8988T (cell line): ENCODE measurements around the gene CCK.

ENCODE experiments used
- DNase-seq: peaks from one replicate; pipeline ENCODE4 v3.0.0; 2011

CCK gene

DNA sequence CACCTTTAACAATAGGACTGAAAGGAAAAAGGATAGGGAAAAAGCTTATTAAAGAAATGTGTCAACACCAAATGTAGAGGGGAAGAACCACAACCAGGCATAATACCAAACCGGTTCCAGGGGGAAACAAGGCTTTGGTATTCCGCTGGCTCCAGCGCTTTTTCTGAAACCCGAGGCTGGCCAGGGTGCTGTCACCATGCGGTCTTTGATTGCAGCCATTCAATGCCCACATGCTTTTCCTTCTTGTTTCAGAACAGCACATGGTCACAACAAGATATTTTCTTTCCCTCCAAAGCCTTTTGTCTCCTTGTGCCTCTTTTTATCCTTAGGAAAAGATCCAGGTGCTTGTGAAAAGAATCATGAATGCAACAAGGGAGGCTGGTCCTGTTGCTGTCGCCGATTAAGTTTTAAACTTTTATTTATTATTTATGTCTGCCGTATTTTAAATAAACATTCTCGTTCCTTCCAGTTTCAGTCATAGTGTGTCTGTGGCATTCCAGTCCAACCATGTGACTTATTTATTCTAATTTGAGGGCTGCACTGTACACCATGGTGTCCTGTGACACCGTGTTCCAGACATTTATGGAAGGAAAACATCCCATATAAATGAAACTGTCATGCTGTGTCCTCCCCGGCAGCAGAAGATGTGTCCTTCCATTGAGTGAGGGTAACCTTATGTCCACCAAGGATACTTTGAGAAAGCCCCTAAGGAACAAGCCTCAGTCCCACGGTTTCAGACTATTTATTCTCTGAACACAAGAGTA lies 41.1 kb downstream of the CCK start:
- DNase-seq, result no peak

DNA sequence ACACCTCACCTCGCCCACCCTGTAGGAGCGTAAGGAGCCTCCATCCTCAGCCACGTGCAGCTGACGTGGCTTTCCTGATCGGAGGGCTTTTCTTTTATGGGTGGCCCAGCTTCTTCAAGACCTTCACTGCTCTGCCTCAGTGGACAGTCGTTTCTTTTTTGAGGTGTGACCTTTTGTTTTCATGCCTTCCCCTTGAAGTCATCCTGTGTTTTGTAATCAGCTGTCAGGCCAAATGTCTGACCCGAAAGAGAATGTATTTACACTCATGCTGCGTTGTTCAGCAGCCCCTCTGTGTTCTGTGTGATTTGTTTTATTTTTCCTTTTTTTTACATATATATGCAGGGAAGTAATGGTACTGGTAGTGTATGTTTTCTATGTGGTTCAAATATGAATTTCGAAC lies 41.8 kb downstream of the CCK start:
- no peak for DNase-seq

DNA sequence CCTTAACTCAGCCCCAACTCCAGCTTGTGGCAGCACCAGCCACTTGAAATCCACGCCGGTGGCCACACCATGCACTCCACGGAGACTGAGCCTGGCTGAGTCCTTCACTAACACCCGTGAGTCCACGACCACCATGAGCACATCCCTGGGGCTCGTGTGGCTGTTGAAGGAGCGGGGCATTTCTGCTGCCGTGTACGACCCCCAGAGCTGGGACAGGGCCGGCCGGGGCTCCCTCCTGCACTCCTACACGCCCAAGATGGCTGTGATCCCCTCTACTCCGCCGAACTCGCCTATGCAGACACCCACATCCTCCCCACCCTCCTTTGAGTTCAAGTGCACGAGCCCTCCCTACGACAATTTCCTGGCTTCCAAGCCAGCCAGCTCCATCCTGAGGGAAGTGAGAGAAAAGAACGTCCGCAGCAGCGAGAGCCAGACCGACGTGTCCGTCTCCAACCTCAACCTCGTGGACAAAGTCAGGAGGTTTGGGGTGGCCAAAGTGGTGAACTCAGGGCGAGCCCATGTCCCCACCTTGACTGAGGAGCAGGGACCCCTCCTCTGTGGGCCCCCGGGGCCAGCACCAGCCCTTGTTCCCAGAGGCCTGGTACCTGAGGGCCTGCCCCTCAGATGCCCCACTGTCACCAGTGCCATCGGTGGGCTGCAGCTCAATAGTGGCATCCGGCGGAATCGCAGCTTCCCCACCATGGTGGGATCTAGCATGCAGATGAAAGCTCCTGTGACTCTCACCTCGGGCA lies 42.9 kb downstream of the CCK start:
- no peak for DNase-seq

DNA sequence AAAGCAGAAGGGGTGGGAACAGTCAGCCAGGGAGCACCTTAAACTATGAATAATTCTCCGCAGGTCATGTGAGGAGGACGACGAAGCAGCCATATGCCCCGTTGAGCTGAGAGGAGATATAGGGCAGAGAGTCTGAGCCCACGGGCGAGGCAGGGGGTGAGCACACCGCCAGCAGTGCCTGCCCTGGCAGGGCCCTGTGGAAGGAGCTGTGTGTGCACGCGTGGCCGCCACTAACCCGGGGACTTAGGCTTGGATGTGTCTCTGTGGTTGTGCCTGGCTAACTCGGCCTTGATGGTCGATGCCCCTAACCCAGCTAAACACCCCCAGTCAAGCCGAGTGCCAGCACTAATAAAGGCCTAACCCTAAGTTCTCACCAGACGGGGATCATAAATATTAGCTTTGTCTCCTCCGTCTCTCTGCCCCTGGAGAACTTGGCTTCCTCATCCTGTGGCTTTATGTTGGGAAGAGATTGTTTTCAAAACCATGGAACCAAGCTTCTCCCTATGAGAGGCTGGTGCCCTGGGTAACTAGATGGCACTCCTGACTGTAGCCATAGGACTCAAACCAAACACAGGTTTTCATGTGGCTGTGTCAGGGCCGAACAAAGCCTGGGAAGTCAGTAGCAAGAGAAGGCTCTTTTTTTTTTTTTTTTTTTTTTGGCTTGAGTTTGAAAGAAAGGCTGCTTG lies 45.4 kb downstream of the CCK start:
- no peak for DNase-seq

DNA sequence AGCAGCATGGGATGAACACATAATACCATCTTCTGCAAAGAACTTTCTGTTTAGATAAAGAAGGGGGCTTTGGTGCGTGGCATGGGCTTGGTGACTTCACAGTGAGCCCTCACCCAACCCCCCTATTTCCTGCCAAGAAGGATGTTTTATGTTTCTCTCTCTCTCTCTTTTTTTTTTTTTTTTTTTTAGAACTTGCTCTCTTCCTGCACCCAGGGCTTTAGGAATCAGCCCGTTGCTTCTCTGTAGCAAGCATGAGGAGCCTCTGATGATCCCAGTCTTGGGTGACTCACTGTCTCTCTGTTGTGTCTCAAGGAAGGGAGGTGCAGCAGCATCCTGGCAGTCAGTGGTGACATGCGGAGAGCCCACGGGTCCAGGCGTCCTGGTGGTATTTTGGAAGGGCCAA lies 49.1 kb downstream of the CCK start:
- DNase-seq, result no peak

DNA sequence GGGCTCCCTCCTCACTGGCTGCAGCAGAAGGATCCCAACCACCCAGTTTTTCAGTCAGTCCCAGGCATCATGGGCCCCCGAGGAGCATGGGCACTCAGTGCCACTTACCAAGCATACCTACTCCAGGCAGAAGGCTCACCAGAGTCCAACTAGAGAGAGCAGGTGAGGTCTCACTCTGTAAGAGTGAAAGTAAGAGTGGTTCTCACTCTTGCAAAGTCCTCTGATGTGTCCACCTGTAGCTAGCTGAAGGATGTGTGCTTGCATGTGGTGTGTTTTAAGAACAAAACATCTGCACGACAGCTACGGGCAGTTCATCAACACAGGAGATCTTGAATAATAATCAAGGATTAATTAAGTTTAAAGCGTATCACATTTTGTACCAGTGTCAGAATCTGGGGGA lies 49.7 kb downstream of the CCK start:
- DNase-seq, result no peak

DNA sequence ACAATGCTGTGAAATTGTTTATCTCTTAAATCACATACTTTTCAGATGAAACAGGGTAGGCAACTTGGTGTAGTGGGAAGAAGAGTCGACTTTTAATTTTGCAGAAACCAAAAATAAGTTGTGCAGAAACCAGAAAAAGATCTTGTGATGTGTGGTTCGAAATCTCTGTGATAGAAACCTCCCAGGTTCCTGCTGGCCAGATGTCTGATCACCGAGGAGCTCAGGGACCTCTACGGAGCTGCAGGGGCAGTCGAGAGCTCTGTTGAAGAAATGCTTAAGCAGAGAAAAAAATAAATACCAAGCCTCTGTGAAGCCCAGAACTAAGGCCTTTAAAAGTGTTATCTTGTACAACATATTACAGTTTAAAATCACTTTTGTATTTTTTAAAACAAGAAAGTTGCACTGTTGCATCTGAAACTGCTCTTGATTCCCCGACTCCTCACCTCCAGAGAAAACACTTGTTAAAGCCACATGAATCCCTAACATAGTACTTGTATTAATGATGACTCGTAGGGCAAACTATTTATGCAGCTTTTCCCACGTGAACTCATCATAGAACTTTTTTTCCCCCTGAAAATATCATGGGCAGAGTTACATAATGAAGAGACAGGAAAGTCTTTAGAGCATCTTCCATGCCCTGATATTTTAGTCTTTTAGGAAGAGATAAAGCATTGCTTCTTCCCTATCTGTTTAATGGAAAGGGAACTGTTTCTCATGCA lies 51.3 kb downstream of the CCK start:
- no peak for DNase-seq

DNA sequence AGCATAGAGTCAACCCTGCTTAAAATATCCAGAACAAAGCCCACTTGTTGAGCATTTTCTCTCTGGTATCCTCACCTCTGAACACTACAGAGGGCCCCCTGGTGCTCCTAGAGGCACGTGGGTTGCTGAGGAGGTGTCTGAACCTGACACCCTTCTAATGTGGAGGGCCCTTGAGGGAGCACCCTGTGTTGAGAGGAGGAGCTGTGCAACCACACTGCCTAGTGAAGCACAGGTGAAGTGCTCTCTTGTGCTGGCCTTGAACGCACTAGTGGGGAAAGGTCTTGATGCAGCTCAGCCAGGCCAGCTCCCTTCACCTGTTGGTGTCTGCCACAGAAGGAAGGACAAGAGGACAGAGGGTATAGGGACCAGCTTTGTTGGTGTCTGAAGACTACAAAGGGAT lies 51.9 kb downstream of the CCK start:
- no peak for DNase-seq

DNA sequence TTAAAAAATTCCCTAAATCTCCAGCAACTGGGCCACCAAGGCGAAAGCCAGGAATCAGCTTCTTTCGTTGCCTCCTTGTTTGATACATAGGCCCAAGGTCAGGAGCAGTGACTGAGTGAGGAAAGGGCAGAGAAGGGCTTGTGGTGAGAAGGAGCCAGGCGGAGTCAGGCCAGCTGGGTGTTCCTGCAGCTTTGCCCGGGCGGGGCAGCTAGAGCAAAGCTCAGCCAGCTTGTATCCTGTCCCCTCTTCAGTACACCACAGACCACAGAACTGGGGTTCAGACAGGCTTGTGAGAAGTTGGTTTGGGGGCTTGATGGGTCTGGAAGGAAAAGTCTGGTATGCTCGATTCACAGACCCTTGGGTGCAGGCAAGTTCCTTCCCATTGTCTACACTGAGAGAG lies 52.6 kb downstream of the CCK start:
- DNase-seq, result no peak

DNA sequence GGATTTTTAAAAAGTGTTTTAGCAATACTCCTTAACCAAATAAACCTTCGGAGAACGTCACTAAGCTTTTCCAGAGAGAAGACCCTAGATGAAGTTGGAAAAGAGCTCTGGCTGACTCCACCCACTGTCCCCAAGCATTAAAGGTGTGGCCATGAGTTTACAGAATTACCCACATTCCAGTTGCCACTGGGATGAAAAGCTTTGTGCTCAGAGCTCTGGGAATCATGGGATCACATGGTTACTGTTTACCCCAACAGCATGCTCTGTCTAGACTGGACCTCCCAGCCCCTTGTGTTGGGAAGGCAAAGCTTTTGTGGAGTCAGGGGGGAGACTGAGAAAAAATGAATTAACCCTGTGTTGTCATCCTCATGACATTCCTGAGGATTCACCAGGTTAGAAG lies 55.3 kb downstream of the CCK start:
- no peak for DNase-seq

DNA sequence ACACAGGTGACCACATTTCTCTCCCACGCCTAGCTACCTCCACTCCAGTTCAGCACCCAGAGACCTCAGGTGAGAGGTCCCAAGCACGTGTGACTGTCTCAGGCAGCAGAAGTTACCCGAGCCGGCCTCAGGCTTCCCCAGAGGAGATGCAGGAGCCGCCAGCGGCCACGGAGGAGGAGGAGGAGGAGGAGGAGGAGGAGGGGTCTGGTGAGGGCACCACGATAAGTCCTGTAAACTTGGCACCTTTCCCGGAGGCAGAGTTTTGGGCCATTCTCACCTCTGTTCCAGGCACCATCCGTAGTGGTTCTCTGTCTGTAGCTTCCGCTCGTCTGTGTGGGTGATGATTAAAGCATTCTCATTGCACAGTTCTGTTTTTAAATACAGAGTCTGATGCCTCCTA lies 56.1 kb downstream of the CCK start:
- no peak for DNase-seq
